GM18511 (cell line): ENCODE results near the gene PDK1.
"Not testable (repeated sequence)": the region's sequence is repeated elsewhere in the genome, so short reads cannot be mapped to it uniquely, and the experiment has no call there.

Experiments used
- ATAC-seq: cut with Tn5 transposase; IDR thresholded peaks from one replicate; pipeline ENCODE4 v1.9.1; 2021; ENCODE audit warnings: mild to moderate bottlenecking, moderate library complexity; ENCODE audit not compliant: unreplicated experiment

Gene PDK1

DNA sequence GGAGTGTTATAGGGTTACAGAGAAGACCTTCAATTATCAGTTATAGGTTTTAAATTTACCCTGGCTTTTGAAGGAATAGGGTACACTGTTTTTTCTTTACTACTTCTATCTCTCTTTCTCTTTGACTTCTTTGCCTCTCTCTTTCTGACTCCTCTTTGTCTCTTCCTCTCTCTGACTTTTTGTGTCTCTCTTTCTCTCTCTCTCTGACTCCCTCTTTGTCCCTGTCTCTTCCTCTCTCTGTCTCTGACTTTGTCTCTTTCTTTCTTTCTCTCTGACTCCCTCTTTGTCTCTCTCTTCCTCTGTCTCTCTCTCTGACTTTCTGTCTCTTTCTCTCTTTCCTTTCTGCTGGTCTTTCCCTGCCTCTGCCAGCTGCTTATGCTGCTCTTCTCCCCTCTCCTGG lies 36.3 kb downstream of the PDK1 start:
- ATAC-seq: not testable (repeated sequence)

DNA sequence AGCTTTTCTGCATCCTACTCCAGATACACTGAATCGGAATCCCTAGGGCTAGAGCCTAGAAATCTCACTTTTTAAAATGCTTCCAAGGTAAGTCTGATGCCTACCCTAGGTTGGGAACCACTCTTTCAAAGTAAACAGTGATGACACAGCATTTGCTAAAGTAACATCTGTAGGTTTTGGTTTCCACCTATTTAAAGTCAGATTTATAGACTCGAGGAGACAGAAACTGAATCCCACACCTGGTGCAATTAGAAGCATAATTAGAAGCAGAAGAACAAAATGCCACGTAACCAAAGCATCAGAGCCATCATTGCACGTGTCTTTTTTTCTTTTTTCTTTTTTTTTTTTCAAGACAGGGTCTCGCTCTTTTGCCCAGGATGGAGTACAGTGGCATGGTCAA lies 40.9 kb downstream of the PDK1 start:
- ATAC-seq: peak; percentile 59

DNA sequence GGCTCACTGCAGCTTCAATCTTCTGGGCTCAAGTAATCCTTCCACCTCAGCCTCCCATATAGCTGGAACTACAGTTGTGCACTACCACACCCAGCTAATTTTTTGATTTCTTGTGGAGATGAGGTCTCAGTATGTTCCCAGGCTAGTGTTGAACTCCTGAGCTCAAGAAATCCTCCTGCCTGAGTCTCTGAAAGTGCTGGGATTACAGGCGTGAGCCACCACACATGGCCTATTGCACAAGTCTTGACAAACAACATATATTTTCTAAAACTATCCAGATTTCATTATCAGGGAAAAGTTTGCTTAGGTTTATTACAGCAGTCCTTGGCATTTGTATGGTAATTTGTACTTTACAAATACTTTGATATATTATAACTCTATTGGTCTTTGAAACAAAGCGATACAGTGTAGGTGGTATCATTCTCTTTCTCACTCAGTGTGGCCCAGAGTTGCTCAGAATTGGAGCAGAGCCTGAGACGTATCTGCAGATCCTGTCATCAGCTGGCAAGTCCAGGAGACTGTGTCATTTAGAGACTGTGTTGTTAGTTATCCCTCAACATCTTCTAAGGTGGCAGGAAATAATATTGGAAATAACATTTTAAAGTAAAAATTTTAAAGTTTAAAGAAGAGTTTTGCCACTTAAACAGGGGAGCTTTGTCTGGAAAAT lies 41.4 kb downstream of the PDK1 start:
- peak; percentile 11 for ATAC-seq

DNA sequence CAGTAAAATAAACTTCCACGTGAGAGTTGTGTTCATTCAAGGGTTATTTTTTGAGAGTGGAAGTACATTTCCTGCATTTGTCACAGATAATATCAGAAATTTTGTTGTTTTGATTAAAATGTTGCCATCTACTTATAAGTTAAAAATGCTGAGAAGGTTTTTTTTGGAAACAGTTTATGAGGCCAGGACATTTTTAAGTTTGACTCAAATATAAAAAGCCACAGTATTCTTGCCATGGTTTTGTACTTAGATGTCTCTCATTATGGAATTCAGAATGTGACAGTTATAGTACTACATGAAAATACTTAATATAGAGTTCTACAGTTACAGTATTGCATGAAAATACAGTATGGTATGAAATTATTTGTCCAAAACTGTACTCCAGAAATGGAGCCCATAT lies 44.1 kb downstream of the PDK1 start:
- no peak for ATAC-seq

DNA sequence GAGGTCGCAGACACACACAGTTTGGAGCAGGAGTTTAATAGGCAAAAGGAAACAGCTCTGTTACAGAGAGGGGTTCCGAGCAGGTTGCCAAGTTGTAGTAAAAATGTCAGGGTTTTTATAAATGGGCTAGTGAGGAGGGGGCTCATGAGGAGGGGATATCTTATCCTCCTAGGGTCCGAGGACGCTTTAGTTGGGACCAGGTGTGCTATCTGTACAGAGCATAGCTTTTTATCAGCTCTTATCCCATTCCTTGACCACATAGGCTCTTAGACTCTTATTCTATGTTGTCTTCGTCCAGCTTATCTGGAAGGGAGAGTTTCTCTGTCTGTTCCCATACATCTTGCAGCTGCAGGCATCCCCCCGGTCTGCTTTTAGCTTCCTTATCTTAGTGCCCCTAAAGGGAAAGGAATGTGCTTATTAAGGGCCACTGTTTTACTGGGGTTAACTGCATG lies 44.7 kb downstream of the PDK1 start:
- no peak for ATAC-seq

DNA sequence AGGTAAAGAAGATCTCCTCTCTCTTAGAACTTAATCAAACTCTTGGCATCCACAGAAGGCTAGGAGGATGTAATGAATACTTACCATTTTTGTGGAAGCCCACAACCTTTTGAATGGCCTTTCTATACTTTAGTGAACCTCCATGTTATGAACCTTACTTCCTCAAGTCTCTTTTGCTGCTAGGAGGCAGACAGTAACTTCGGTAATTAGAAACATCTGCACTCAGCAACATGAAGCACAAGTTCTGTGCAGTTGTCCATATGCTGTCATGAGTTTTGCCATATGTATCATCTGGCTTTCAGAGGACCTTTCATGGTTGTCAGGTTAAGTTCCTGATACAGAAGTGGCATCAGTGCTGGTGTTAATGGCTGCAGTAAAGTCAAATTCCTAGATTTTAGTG lies 50.4 kb downstream of the PDK1 start:
- no peak for ATAC-seq

DNA sequence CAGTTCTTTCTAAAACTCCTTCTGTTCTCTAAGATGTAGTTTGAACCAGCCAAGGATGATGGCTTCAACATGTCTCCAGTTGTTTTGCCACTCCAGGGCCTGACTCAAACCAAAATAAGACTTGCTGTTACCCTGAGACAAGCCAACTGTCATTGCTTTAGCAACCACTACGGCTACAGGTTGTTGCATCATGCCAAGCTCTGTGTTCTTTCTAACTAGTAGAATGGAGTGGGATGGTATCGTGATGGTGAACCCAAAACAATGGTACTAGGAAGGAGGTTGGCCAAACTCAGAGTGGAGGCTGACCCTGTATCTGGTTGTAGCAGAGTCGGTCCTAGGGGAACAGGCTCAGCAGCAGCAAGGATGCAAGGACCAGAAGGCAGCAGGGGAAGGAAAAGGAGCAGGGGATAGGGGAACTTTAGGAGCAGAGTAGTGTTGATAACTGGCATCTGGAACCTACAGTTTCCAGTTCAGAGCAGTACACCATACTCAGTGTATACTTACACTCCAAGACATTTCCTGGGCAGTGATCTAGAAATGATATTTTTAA lies 51.6 kb downstream of the PDK1 start:
- no peak for ATAC-seq

DNA sequence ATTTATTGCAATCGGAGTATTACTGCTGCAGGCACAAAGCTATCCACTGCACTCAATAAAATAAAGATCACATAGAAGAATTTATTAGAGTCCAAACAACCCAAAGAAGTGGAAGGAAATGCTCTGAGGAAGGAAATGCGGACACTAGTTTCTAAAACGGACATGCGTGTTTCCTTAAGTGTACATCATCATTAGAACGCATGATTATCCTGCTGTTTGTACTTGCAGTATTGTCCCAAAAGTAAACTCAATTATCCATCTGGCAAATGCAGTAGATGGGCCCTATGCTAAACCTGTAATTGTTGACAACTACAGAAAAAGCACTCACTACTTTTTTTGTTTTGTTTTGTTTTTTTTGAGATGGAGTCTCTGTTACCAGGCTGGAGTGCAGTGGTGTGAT lies 53.6 kb downstream of the PDK1 start:
- no peak for ATAC-seq

DNA sequence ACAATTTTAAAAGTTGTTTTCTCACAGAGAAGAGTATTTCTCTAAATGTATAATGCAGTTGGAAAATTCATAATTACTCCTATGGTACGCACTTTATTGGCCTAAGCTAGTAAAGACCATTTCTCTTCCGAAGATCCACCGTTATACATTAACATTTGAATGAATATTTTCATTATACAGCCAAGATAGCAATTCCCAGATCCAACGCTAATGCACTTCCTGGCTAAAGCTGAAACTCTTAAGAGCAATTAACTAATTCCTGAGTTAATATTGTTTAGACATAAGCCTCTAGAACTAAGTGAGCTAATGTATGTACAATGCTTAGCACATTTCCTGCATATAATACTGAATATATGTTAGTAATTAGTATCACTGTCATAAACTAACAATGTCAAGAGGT lies 56.2 kb downstream of the PDK1 start:
- ATAC-seq: no peak

DNA sequence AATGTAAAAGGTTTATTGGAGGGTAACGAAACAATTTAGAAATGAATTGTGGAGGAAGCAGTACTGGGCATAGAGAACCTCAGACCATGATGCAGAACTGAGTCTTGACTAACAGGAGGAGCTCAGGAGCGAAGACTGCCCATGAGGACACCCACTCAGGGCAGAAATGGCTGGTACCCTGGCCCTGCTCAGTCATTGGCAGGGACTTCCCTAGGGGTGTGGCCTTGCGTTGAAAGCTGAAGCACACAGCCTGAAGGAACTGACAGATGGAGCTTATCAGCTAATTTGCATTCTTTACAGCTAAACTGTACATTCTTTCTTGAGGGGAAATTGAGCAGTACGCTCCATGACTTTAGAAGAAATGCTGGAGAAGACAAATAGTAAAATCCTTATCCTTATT lies 57.1 kb downstream of the PDK1 start:
- ATAC-seq: no peak

DNA sequence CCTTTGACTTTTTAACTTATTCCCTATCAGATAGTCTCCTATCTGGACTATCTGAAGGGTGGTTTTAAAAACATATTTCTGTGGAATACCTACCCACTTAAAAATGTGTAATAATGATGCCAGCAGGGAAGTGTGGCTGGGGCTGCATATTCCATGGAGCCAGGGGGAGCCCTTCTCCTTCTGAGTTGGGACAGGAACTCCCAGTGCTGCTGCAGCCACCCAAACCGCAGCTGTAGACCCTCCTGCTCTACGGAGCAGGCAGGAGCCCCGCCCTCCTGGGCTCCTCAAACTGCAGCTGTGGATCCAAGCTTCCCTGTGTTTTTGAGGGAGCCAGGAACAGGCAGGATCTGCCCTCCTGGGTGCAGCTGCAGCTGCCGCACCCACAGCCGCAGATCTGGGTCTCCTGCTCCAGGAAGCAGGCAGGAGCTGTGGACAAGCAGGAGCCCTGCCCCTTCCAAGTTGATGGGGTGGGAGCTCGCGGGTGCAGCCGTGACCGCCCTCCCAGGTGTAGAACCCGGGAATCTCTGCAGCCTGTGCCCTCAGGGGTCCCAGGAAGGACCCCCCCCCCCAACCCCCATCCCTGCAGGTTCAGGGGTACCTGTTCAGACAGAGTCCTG lies 57.8 kb downstream of the PDK1 start:
- ATAC-seq: no peak

DNA sequence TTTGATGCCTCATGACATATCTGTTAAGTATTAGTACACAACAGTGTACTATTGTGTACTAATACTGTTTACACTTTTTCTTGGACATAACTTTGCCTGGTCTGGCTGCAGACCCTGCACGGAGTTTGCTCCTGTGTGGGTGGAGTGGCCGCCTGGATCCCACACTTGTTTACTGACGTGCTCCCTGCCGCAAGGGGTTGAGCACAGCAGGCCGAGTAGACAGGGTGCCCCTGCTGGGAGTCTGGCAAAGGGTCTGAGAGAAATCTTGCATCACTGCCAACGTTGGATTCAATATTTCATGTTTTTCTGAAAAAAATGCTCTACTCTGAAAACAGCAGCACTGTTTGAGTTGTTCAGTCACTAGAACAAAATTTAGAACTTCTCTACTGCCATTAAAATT lies 59.0 kb downstream of the PDK1 start:
- no peak for ATAC-seq

DNA sequence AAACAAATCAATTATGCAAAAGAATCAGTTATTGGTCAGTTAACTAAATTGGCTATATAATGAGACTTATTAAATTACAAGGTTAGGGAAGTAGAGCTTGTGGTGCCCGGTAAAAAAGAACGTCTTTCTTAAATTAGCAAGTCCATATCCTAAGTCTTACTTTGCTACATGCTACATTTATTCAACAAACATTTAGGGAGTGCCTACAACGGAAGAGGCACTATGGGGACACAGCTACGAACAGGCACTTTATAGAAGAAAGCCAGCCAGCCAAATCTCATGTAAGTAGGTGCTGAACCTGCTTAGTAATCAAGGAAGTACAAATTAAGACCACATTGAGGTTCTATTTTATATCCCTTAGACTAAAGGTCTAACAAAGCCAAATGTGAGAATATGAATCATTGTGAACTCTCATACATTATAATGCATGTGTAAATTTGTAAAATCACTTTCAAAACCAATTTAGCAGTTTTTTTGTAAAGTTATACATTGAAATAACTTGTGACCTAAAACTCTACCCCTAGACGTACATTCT lies 59.9 kb downstream of the PDK1 start:
- ATAC-seq: no peak

DNA sequence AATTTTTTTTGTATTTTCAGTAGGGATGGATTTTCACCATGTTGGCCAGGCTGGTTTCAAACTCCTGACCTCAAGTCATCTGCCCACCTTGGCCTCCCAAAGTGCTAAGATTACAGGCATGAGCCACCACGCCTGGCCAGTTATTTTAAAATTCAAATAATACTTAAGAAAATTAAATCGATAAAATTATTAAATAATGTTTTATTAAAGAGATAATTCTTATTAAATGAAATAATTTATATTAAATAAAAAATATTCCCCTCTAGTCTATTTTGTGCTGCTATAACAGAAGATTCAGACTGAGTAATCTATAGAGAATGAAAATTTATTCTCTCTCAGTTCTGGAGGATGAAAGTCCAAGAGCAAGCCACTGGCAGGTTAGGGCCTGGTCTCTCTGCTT lies 61.2 kb downstream of the PDK1 start:
- no peak for ATAC-seq

DNA sequence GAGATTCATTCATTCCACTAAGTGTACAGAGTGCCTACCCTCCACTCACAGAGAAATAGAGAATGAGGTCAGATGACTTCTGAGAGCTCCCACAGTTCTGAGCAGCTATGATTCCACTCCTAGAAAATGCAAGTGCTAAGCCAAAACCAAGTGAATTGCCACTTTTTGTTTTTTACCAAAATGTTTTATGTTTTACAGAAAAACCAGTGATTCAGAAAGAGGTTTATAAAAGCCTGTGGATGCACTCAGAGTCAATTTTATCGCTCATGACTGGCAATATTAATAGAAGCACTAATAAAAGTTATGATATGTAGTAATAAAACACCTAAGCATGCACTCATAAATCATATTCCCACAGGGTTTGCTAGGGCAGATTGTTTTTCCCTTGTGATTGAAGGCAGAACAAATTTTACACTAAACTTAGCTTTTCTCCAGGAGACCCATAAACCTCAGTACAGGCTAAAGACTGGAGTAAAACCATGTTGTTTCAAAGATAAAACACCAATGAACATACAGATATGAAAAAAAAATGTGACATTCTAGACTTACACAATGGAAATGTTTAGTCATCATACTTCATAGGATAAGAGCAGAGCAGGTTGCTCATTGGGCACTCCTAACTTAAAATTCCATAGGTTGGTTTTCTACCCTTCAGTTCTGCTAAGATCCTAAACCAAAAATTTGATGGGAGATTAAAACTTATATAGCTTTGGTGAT lies 67.5 kb downstream of the PDK1 start:
- no peak for ATAC-seq

DNA sequence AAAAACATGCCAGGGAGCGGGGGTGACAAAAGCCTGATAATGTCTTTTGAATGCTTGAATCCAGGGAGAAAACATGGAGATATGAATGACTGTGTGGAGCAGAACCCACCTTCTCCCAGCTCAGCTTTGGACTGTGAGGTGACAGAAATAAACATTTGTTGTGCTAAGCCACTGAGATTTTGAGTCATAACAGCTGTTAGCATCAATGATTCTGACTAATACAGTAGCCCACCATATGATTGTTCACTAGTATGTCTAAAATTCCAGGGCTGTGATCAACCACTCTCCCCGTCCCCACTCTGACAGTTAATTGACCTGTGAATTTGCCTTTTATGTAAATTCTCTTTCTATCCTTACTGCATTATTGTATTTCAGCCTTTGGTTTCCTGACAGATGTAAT lies 69.1 kb downstream of the PDK1 start:
- ATAC-seq: no peak

DNA sequence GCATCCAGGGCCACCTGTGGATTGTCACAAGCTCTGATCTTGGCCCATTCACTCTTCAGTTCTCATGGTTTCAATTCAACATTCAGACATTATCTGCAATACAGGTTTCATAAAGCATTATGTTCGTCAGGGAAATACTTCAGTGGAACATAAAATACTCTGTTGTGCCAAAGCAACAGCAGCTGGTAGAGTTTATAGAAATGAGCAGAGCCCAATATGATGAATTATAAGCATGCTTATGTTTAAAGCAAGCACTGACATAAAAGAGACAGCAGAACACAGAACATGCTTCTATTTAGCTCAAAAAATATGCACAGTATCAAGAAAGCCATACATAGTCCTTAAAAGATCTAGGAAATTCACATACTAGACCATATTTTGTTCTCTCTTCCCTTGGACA lies 71.3 kb downstream of the PDK1 start:
- ATAC-seq: no peak

DNA sequence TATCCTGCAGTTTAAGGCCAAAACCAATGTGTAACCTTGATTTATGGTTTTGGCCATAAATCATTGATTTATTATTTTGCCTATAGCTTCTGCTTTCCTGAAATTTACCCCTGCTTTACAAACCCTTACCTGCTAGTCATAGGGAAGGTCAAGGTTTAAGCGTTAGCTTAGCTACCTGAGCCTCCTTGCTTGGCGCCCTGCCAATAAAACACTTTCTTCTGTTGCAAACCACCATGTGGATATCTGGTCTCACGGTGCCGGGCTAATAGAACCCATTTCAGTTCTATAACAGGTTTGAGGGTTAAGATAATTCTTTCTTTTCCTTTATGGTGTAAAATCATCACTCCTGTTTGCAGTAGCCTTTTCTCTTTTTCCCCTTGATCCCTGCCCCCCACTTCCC lies 72.2 kb downstream of the PDK1 start:
- ATAC-seq: no peak

DNA sequence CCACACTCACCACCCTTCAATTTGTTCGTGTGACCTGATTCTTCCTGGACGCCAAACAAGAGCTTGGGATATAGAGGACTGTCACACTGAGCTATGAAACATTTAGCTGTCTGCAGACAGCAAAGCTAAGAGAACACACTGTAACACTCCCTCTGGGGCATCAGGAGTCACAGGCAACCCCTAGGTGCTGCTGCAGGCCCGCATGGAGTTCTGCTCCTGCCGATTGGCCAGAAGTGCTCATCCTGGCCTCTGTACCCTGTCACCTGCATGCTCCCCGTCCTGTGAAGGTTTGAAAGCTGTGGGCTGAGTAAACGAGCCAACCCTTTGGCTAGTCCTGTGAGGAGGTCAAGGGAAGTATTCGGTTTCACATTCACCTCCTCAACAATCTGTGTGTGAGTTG lies 73.7 kb downstream of the PDK1 start:
- ATAC-seq: no peak

DNA sequence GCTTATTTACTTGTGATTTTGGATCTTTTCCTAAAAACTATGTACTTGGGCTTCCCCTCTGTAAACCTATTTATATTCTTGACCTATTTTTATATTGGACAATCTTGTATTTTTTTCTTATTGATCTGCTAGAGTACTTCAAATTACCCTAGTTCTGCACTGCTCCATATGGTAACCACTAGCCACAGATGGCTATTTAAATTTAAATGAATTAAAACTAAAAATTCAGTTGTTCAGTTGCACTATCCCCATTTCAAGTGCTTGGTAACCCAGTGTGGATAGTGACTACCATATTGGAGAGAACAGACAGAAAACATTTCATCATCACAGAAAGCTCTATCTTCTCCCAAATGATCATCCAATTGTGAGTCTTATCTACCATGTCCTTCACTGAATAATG lies 74.3 kb downstream of the PDK1 start:
- ATAC-seq: no peak

DNA sequence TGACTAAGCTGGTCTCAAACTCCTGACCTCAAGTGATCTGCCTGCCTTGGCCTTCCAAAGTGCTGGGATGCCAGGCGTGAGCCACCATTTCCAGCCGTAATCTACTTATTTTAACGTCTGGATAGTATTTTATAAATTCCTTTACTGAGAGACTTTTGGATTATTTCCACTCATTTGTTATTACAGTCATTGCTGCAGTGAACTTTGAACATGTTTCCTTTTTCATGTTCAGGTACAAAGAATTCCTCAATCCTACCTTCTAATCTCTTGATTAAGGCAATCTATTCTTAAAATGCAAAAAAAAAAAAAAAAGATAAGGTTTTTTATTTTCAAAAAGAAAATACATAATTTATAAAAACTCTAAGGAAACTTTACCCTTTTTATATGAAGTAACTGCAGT lies 78.6 kb downstream of the PDK1 start:
- ATAC-seq: no peak

DNA sequence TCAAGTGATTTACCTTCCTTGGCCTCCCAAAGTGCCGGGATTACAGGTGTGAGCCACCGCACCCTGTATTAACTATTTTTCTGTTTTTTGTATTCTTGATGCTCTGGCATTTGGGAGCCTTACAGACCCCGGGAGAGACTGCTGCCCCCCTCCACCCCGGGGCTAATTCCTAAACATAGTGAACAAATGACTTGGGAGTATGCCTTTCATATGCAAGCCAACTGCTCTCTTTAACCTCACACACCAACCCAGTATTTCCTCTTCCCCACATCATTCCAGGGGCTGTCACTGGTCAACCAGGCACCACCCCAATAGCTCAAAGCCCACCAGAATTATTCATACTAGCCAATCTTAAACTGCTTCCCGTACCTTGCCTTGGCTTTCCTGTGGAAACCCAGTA lies 79.7 kb downstream of the PDK1 start:
- no peak for ATAC-seq
